WTC11 (cell line): ENCODE results near the gene NDOR1. TPM values are rescaled to one million over a fixed set of nuclear protein-coding genes. Genes with fewer than 3 reads are reported as not detected.

Experiments used
- ARID4B ChIP-seq: sonication (generic); formaldehyde crosslinking; IDR thresholded peaks from 2 replicates; pipeline ENCODE4 v1.8.0; 2023; ENCODE audit warnings: missing genetic modification reagents, mild to moderate bottlenecking, borderline replicate concordance
- ATF2 ChIP-seq: sonication (generic); formaldehyde crosslinking; IDR thresholded peaks from 2 replicates; pipeline ENCODE4 v1.8.1; 2022; ENCODE audit warnings: low read depth, missing genetic modification reagents, borderline replicate concordance
- CBFB ChIP-seq: sonication (generic); formaldehyde crosslinking; IDR thresholded peaks from 2 replicates; pipeline ENCODE4 v1.8.1; 2022; ENCODE audit warnings: mild to moderate bottlenecking, low read depth, missing genetic modification reagents
- E2F1 ChIP-seq: sonication (generic); formaldehyde crosslinking; IDR thresholded peaks from 2 replicates; pipeline ENCODE4 v1.8.0; 2022; ENCODE audit warnings: mild to moderate bottlenecking, missing genetic modification reagents
- GTF2I ChIP-seq: fragments of 250-450 bp; sonication (Bioruptor Pico); conservative IDR thresholded peaks from 2 replicates; pipeline ENCODE4 v1.4.0; 2021; ENCODE audit warnings: mild to moderate bottlenecking
- NR1H2 ChIP-seq: sonication (generic); formaldehyde crosslinking; IDR thresholded peaks from 2 replicates; pipeline ENCODE4 v1.9.0; 2021; ENCODE audit warnings: mild to moderate bottlenecking, moderate library complexity, missing genetic modification reagents
- RELA ChIP-seq: sonication (generic); formaldehyde crosslinking; IDR thresholded peaks from 2 replicates; pipeline ENCODE4 v1.8.1; 2022; ENCODE audit warnings: missing genetic modification reagents, mild to moderate bottlenecking, borderline replicate concordance
- SMAD3 ChIP-seq: sonication (generic); formaldehyde crosslinking; IDR thresholded peaks from 2 replicates; pipeline ENCODE4 v1.8.0; 2022; ENCODE audit warnings: missing genetic modification reagents, mild to moderate bottlenecking, borderline replicate concordance
- ZNF138 ChIP-seq: sonication (generic); formaldehyde crosslinking; conservative IDR thresholded peaks from 2 replicates; pipeline ENCODE4 v1.8.1; 2022; ENCODE audit warnings: mild to moderate bottlenecking, moderate library complexity, missing genetic modification reagents
- ZNF263 ChIP-seq: sonication (generic); formaldehyde crosslinking; IDR thresholded peaks from 2 replicates; pipeline ENCODE4 v1.8.1; 2022; ENCODE audit warnings: low read depth, mild to moderate bottlenecking, moderate library complexity, missing genetic modification reagents
- ZNF416 ChIP-seq: fragments of 250-450 bp; sonication (Bioruptor Pico); IDR thresholded peaks from 2 replicates; pipeline ENCODE4 v1.9.0; 2021; ENCODE audit warnings: mild to moderate bottlenecking, inconsistent platforms
- total RNA-seq: library from RNA; stranded (reverse); gene quantifications from 3 replicates; pipeline ENCODE4 v1.2.3, GENCODE V29; 2021
- TF ChIP-seq, protein P1 (sequence below): sonication (generic); formaldehyde crosslinking; IDR thresholded peaks from 2 replicates; pipeline ENCODE4 v1.8.1; 2023; ENCODE audit warnings: mild to moderate bottlenecking, missing genetic modification reagents, borderline replicate concordance
- TF ChIP-seq, protein P2 (sequence below): fragments of 250-450 bp; sonication (Bioruptor Pico); IDR thresholded peaks from 2 replicates; pipeline ENCODE4 v2.1.2; 2022; ENCODE audit warnings: mild to moderate bottlenecking, moderate library complexity
- TF ChIP-seq, protein P3 (sequence below): sonication (generic); formaldehyde crosslinking; IDR thresholded peaks from 2 replicates; pipeline ENCODE4 v1.8.1; 2022; ENCODE audit warnings: low read depth, mild to moderate bottlenecking, moderate library complexity, missing genetic modification reagents, borderline replicate concordance
- TF ChIP-seq, protein P4 (sequence below): sonication (generic); formaldehyde crosslinking; IDR thresholded peaks from 2 replicates; pipeline ENCODE4 v1.8.1; 2023; ENCODE audit warnings: mild to moderate bottlenecking, missing genetic modification reagents
- TF ChIP-seq, protein P5 (sequence below): sonication (generic); formaldehyde crosslinking; IDR thresholded peaks from 2 replicates; pipeline ENCODE4 v1.8.1; 2022; ENCODE audit warnings: mild to moderate bottlenecking, missing genetic modification reagents, moderate library complexity, borderline replicate concordance
- TF ChIP-seq, protein P6 (sequence below): sonication (generic); formaldehyde crosslinking; IDR thresholded peaks from 2 replicates; pipeline ENCODE4 v1.8.1; 2022; ENCODE audit warnings: mild to moderate bottlenecking, moderate library complexity, missing genetic modification reagents

NDOR1 gene
- total RNA-seq, 1 experiment from 2014 or later = 49.0 TPM

DNA sequence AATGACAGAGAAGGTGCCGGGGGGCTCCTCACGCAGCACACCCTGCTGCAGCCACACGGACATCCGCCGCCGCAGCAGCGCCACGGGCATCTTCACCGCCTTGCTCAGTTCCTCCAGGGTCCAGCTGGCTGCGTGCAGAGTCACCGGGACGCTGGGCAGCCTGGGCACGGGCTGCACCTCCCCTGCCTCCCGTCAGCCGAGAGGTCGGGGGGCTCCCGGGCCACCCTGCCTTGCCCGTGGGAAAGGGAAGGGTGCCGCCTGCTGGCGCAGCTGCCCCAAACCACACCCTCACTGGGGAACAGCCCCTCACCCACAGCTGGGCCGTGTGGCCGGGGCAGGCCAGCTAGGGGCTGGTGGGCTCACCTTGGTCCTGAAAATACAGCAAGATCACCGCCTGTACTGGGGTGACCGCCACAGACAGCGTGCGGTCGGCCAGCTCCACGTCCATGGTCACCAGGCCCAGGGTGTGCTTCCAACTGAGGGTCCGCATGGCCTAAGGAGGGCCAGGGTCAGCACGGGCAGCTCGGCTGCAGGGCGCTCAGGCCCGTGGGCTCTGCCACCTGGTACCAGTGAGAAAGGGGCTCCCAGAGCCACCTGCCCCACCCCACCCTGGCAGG is 30.0 kb upstream of the NDOR1 start (continued):
- TF ChIP-seq, protein P1, sequence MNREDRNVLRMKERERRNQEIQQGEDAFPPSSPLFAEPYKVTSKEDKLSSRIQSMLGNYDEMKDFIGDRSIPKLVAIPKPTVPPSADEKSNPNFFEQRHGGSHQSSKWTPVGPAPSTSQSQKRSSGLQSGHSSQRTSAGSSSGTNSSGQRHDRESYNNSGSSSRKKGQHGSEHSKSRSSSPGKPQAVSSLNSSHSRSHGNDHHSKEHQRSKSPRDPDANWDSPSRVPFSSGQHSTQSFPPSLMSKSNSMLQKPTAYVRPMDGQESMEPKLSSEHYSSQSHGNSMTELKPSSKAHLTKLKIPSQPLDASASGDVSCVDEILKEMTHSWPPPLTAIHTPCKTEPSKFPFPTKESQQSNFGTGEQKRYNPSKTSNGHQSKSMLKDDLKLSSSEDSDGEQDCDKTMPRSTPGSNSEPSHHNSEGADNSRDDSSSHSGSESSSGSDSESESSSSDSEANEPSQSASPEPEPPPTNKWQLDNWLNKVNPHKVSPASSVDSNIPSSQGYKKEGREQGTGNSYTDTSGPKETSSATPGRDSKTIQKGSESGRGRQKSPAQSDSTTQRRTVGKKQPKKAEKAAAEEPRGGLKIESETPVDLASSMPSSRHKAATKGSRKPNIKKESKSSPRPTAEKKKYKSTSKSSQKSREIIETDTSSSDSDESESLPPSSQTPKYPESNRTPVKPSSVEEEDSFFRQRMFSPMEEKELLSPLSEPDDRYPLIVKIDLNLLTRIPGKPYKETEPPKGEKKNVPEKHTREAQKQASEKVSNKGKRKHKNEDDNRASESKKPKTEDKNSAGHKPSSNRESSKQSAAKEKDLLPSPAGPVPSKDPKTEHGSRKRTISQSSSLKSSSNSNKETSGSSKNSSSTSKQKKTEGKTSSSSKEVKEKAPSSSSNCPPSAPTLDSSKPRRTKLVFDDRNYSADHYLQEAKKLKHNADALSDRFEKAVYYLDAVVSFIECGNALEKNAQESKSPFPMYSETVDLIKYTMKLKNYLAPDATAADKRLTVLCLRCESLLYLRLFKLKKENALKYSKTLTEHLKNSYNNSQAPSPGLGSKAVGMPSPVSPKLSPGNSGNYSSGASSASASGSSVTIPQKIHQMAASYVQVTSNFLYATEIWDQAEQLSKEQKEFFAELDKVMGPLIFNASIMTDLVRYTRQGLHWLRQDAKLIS (CRISPR knock-in tag) = no peak
- TF ChIP-seq, protein P2, sequence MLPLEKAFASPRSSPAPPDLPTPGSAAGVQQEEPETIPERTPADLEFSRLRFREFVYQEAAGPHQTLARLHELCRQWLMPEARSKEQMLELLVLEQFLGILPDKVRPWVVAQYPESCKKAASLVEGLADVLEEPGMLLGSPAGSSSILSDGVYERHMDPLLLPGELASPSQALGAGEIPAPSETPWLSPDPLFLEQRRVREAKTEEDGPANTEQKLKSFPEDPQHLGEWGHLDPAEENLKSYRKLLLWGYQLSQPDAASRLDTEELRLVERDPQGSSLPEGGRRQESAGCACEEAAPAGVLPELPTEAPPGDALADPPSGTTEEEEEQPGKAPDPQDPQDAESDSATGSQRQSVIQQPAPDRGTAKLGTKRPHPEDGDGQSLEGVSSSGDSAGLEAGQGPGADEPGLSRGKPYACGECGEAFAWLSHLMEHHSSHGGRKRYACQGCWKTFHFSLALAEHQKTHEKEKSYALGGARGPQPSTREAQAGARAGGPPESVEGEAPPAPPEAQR = no peak
- TF ChIP-seq E2F1 (CRISPR knock-in tag) (no peak), NR1H2 (no peak), CBFB (CRISPR knock-in tag) (no peak), ZNF263 (CRISPR knock-in tag) (no peak), ZNF416 (CRISPR knock-in tag) (no peak), ATF2 (CRISPR knock-in tag) (no peak), ZNF138 (CRISPR knock-in tag) (0 out of 2 replicates have a peak, but pooled peaks have one; percentile 22), ARID4B (CRISPR knock-in tag) (no peak), GTF2I (CRISPR knock-in tag) (no peak), SMAD3 (no peak), RELA (CRISPR knock-in tag) (no peak)
- TF ChIP-seq, protein P3, sequence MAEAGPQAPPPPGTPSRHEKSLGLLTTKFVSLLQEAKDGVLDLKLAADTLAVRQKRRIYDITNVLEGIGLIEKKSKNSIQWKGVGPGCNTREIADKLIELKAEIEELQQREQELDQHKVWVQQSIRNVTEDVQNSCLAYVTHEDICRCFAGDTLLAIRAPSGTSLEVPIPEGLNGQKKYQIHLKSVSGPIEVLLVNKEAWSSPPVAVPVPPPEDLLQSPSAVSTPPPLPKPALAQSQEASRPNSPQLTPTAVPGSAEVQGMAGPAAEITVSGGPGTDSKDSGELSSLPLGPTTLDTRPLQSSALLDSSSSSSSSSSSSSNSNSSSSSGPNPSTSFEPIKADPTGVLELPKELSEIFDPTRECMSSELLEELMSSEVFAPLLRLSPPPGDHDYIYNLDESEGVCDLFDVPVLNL (CRISPR knock-in tag) = no peak
- TF ChIP-seq, protein P4, sequence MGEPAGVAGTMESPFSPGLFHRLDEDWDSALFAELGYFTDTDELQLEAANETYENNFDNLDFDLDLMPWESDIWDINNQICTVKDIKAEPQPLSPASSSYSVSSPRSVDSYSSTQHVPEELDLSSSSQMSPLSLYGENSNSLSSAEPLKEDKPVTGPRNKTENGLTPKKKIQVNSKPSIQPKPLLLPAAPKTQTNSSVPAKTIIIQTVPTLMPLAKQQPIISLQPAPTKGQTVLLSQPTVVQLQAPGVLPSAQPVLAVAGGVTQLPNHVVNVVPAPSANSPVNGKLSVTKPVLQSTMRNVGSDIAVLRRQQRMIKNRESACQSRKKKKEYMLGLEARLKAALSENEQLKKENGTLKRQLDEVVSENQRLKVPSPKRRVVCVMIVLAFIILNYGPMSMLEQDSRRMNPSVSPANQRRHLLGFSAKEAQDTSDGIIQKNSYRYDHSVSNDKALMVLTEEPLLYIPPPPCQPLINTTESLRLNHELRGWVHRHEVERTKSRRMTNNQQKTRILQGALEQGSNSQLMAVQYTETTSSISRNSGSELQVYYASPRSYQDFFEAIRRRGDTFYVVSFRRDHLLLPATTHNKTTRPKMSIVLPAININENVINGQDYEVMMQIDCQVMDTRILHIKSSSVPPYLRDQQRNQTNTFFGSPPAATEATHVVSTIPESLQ (CRISPR knock-in tag) = no peak
- TF ChIP-seq, protein P5, sequence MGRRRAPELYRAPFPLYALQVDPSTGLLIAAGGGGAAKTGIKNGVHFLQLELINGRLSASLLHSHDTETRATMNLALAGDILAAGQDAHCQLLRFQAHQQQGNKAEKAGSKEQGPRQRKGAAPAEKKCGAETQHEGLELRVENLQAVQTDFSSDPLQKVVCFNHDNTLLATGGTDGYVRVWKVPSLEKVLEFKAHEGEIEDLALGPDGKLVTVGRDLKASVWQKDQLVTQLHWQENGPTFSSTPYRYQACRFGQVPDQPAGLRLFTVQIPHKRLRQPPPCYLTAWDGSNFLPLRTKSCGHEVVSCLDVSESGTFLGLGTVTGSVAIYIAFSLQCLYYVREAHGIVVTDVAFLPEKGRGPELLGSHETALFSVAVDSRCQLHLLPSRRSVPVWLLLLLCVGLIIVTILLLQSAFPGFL (CRISPR knock-in tag) = no peak
- TF ChIP-seq, protein P6, sequence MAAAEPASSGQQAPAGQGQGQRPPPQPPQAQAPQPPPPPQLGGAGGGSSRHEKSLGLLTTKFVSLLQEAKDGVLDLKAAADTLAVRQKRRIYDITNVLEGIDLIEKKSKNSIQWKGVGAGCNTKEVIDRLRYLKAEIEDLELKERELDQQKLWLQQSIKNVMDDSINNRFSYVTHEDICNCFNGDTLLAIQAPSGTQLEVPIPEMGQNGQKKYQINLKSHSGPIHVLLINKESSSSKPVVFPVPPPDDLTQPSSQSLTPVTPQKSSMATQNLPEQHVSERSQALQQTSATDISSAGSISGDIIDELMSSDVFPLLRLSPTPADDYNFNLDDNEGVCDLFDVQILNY (CRISPR knock-in tag) = no peak
